Measurements from ENCODE around the gene CLDN22. TPM values are rescaled to one million over a fixed set of nuclear protein-coding genes. Genes with fewer than 3 reads are reported as not detected.

Gene CLDN22
- total and polyA plus RNA-seq, 9 of the 15 experiments (the other 6 are each of a cell fraction or from before 2014, with no cell fraction given) = 0.21 TPM; not detected in 8

DNA sequence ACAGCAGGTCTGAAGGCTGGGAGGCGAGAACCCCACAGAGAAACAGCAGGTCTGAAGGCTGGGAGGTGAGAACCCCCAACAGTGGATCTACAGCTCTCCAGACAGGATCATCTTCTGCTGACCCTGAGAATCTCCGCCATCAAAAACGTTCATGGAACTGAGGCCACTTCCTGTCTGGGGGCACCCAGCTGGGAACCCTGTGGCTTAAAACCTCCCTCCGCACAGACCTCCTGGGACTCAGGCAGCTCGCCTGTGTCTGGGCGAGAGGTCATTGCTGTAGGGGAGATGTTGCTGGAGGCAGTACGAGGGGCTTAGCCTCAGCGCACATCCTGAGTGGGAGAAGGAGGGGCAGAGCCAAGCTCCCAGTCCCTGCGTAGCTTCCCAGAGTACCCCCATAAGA is 17.3 kb upstream of the CLDN22 start:
- Histone ChIP-seq H3K9me1 (ENCODE audit: control insufficient read depth, insufficient read depth, low read length) (no peaks in the 10 kb centered on the region), H3K9ac (ENCODE audit: insufficient read depth in 1 of 2, low read depth in 2 of 2, low read length in 2 of 2) (peak overlapping the region in 1 of 2 experiments; percentile 40; a peak in 1 of 4 replicates), H4K20me1 (replicated peaks; ENCODE audit: control insufficient read depth, insufficient read depth, low read length) (no peaks in the 10 kb centered on the region), H3K79me2 (ENCODE audit: control insufficient read depth, insufficient read depth, low read length) (no peaks in the 10 kb centered on the region), H2AFZ (ENCODE audit: low read depth, low read length) (no peak overlapping the region), H3K27me3 (ENCODE audit: control insufficient read depth in 2 of 2, insufficient read depth in 2 of 2, low read length in 2 of 2) (peaks cover 2 to 10% of the 10 kb centered on the region in 2 experiments; a peak in 1 of 5 replicates), H3K36me3 (ENCODE audit: control insufficient read depth, insufficient read depth, low read length) (no peaks in the 10 kb centered on the region), H3K4me2 (ENCODE audit: insufficient read depth, low read length) (no peak overlapping the region), H3K9me3 (replicated peaks; ENCODE audit: control insufficient read depth, insufficient read depth, low read depth, low read length) (no peaks in the 10 kb centered on the region), H3K4me1 (replicated peaks in 1 of 2; ENCODE audit: control insufficient read depth in 2 of 2, insufficient read depth in 2 of 2, low read length in 2 of 2) (peaks cover under 1 to 8% of the 10 kb centered on the region in 2 experiments; a peak in 4 of 5 replicates), H3K27ac (ENCODE audit: extremely low read depth, low read depth, low read length) (no peak overlapping the region), H3K4me3 (no peak overlapping the region)
- WGBS (ENCODE audit: insufficient coverage, low coverage, missing lambda C conversion rate) = 56% methylated on average over 4 of the region's 9 CpGs
- in situ Hi-C loops (cut with MboI) (no loop called here), intact Hi-C loops (cut with micrococcal nuclease) (no loop called here)
- ChIA-PET POLR2A (no interaction called here), CTCF (ENCODE audit: low intra/inter-chr PET ratio) (no interaction called here)
- no peak for FAIRE-seq
- no peak for ATAC-seq
- no TSS peak for BruUV-seq (replicated peaks)
- TF ChIP-seq, protein P1, sequence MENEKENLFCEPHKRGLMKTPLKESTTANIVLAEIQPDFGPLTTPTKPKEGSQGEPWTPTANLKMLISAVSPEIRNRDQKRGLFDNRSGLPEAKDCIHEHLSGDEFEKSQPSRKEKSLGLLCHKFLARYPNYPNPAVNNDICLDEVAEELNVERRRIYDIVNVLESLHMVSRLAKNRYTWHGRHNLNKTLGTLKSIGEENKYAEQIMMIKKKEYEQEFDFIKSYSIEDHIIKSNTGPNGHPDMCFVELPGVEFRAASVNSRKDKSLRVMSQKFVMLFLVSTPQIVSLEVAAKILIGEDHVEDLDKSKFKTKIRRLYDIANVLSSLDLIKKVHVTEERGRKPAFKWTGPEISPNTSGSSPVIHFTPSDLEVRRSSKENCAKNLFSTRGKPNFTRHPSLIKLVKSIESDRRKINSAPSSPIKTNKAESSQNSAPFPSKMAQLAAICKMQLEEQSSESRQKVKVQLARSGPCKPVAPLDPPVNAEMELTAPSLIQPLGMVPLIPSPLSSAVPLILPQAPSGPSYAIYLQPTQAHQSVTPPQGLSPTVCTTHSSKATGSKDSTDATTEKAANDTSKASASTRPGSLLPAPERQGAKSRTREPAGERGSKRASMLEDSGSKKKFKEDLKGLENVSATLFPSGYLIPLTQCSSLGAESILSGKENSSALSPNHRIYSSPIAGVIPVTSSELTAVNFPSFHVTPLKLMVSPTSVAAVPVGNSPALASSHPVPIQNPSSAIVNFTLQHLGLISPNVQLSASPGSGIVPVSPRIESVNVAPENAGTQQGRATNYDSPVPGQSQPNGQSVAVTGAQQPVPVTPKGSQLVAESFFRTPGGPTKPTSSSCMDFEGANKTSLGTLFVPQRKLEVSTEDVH (IDR thresholded peaks at IDR 0.05; ENCODE audit: low read depth, partially characterized antibody) = no peak
- TF ChIP-seq ZNF584 (CRISPR knock-in tag; IDR thresholded peaks at IDR 0.05; ENCODE audit: low read depth) (no peak), NCOR1 (IDR thresholded peaks at IDR 0.05) (no peak)
- TF ChIP-seq, protein P2, sequence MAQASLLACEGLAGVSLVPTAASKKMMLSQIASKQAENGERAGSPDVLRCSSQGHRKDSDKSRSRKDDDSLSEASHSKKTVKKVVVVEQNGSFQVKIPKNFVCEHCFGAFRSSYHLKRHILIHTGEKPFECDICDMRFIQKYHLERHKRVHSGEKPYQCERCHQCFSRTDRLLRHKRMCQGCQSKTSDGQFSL (CRISPR knock-in tag; IDR thresholded peaks at IDR 0.05) = no peak
- TF ChIP-seq, protein P2 (tag; IDR thresholded peaks at IDR 0.05) = no peak
- no peak for DNase-seq (ENCODE audit: extremely low read depth in 1 of 4, low spot score in 3 of 4)

Measured in K562 (cell line).